ENCODE results near the gene TMEM256. TPM values are rescaled to one million over a fixed set of nuclear protein-coding genes. Genes with fewer than 3 reads are reported as not detected.

TMEM256 gene
- total and polyA plus RNA-seq, 4 donors: 30.0 to 130 (median 97.7) TPM

GRCh38 chr17:7405350-7406234, 1.7 kb upstream of the TMEM256 start:
- Histone ChIP-seq H3K27ac (ENCODE audit: low read depth in 1 of 2, low read length in 2 of 2) (peak overlapping the region in 1 of 2 donors; percentile 6), H3K27me3 (ENCODE audit: control insufficient read depth in 4 of 4, insufficient read depth in 4 of 4, low read length in 3 of 4) (no peaks in the 10 kb centered on the region), H3K4me1 (ENCODE audit: control insufficient read depth in 4 of 4, insufficient read depth in 4 of 4, low read length in 3 of 4) (peaks cover 4 to 8% (median 7%) of the 10 kb centered on the region in 4 donors), H3K36me3 (ENCODE audit: control insufficient read depth in 4 of 4, insufficient read depth in 3 of 4, low read depth in 1 of 4, low read length in 3 of 4) (no peaks in the 10 kb centered on the region), H3K9me3 (ENCODE audit: control insufficient read depth in 4 of 4, low read length in 3 of 4) (no peaks in the 10 kb centered on the region), H3K4me3 (ENCODE audit: low read depth in 1 of 3, low read length in 3 of 3) (peak overlapping the region in 1 of 3 donors; percentile 67), H3K9ac (ENCODE audit: low read depth in 1 of 2, low read length in 2 of 2) (no peak overlapping the region)
- TF ChIP-seq MAX (IDR thresholded peaks at IDR 0.05) (no peak), SP1 (IDR thresholded peaks at IDR 0.05) (no peak), HNF4G (IDR thresholded peaks at IDR 0.05) (no peak), ZBTB33 (IDR thresholded peaks at IDR 0.05) (no peak), ATF3 (IDR thresholded peaks at IDR 0.05) (no peak), GABPA (IDR thresholded peaks at IDR 0.05 in 1 of 2, conservative IDR thresholded peaks at IDR 0.05 in 1 of 2) (no peak), REST (IDR thresholded peaks at IDR 0.05) (no peak), CTCF (IDR thresholded peaks at IDR 0.05; ENCODE audit: low read depth, low read length, missing input control) (no peak), YY1 (IDR thresholded peaks at IDR 0.05) (no peak), RAD21 (IDR thresholded peaks at IDR 0.05) (no peak), RXRA (IDR thresholded peaks at IDR 0.05) (no peak)
- 24% methylated on average over 38 of the region's 38 CpGs for WGBS
- no peak for DNase-seq (ENCODE audit: low spot score)

- peak; percentile 45 for DNase-seq (ENCODE audit: low spot score)
- H3K4me3 ChIP-seq (ENCODE audit: low read depth in 1 of 3, low read length in 3 of 3): peak overlapping the region in 2 of 3 donors; percentile 47 to 67
- H3K36me3 ChIP-seq (ENCODE audit: control insufficient read depth in 4 of 4, insufficient read depth in 3 of 4, low read depth in 1 of 4, low read length in 3 of 4): no peaks in the 10 kb centered on the region
- H3K27ac ChIP-seq (ENCODE audit: low read depth in 1 of 2, low read length in 2 of 2): peak overlapping the region; percentile 37 to 88
- peaks cover 4 to 8% (median 7%) of the 10 kb centered on the region in 4 donors for H3K4me1 ChIP-seq (ENCODE audit: control insufficient read depth in 4 of 4, insufficient read depth in 4 of 4, low read length in 3 of 4)
- WGBS: 3% methylated on average over 65 of the region's 65 CpGs
- TF ChIP-seq CTCF (IDR thresholded peaks at IDR 0.05; ENCODE audit: low read depth, low read length, missing input control): no peak
- no peak for TF ChIP-seq HNF4G (IDR thresholded peaks at IDR 0.05)
- no peak for TF ChIP-seq HNF4A (conservative IDR thresholded peaks at IDR 0.05)
- TF ChIP-seq RAD21 (IDR thresholded peaks at IDR 0.05): no peak
- TF ChIP-seq TAF1 (conservative IDR thresholded peaks at IDR 0.05): no peak
- TF ChIP-seq FOXA2 (IDR thresholded peaks at IDR 0.05): no peak
- no peak for TF ChIP-seq MAX (IDR thresholded peaks at IDR 0.05)
- no peak for TF ChIP-seq NR2F2 (IDR thresholded peaks at IDR 0.05)
- TF ChIP-seq YY1 (IDR thresholded peaks at IDR 0.05): no peak
- no peaks in the 10 kb centered on the region for H3K27me3 ChIP-seq (ENCODE audit: control insufficient read depth in 4 of 4, insufficient read depth in 4 of 4, low read length in 3 of 4)
- no peak overlapping the region for H3K9ac ChIP-seq (ENCODE audit: low read depth in 1 of 2, low read length in 2 of 2)
- no peaks in the 10 kb centered on the region for H3K9me3 ChIP-seq (ENCODE audit: control insufficient read depth in 4 of 4, low read length in 3 of 4)
Observed at GRCh38 chr17:7404737-7405349, 946 bp upstream of the TMEM256 start.
